ENCODE data around the gene VAMP8. TPM values are rescaled to one million over a fixed set of nuclear protein-coding genes. Genes with fewer than 3 reads are reported as not detected.

VAMP8 gene
- total and polyA plus RNA-seq, 2 of the 8 experiments (the other 6 are each of a cell fraction or from before 2014, with no cell fraction given): 34.4 to 69.7 TPM

DNA sequence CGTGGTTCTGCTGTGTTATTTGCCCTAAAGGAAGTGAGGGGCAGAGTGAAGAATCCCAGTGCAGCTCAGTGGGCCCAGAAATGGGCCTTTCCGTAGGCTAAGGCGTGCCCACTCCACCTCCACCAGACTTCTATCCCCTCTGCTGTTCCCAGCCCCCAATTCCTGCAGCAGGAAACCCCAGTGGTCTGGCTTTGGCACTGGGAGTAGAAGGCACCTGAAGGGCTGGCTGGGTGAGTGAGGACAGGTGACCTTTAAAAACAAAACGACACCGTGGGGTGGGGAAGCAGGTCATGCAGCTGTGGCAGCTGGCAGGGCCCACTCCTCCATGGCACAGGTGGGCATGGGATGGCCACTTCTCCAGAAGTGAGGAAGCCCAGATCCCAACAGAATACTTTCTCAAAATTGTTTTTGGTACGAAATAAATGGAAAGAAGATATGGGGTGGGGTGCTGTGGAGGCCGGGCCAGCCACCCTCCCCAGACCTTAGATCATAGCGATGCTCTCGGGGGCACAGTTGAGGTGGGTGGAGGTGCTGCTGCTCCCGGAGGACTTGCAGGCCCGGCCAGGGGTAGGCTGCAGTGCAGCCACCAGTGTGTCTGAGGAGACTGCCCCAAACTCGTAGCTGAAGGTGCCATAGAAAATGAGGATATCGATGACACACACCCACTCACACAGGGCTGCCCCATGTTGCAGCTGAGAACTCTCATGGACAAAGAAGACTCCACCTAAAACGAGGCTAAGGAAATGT lies 21.4 kb downstream of the VAMP8 start:
- Histone ChIP-seq H3K23ac (ENCODE audit: insufficient read length) (no peak overlapping the region), H3K27me3 (replicated peaks in 1 of 4; ENCODE audit: control insufficient read depth in 3 of 4, extremely low read depth in 1 of 4, insufficient read depth in 3 of 4, low read length in 3 of 4) (no peaks in the 10 kb centered on the region), H4K5ac (ENCODE audit: insufficient read length, low read depth, low read length) (no peak overlapping the region), H3K79me2 (ENCODE audit: control insufficient read depth in 1 of 2, insufficient read depth in 2 of 2, low read length in 2 of 2) (peaks cover 0 to 18% of the 10 kb centered on the region in 2 experiments; a peak in 2 of 4 replicates), H3K4me3 (ENCODE audit: extremely low read depth in 1 of 4, insufficient read depth in 2 of 4, low read depth in 3 of 4, low read length in 4 of 4) (no peak overlapping the region), H3K36me3 (ENCODE audit: control insufficient read depth in 2 of 4, insufficient read depth in 4 of 4, low read length in 3 of 4) (peaks cover 4 to 21% (median 7%) of the 10 kb centered on the region in 4 experiments; a peak in 4 of 8 replicates), H3K23me2 (ENCODE audit: low read depth, low read length) (peaks cover 25% of the 10 kb centered on the region), H2AK5ac (ENCODE audit: low read depth, low read length) (no peak overlapping the region), H3K4ac (replicated peaks; ENCODE audit: insufficient read length, low read depth, low read length) (no peak overlapping the region), H3K9me3 (ENCODE audit: insufficient read depth in 2 of 2, low read depth in 1 of 2, low read length in 1 of 2) (no peaks in the 10 kb centered on the region), H3K27ac (ENCODE audit: low read depth, low read length) (no peak overlapping the region), H4K91ac (replicated peaks; ENCODE audit: insufficient read length, low read length) (no peak overlapping the region), H3K4me1 (replicated peaks in 1 of 4; ENCODE audit: control insufficient read depth in 3 of 4, insufficient read depth in 4 of 4, low read length in 3 of 4) (peaks cover 0 to 16% (median 5%) of the 10 kb centered on the region in 4 experiments; a peak in 6 of 7 replicates), H3K14ac (ENCODE audit: insufficient read length) (no peak overlapping the region), H2BK20ac (ENCODE audit: low read length) (no peak overlapping the region), H2BK15ac (ENCODE audit: low read length) (no peak overlapping the region), H3K9ac (replicated peaks in 1 of 4; ENCODE audit: extremely low read depth in 1 of 4, low read depth in 3 of 4, low read length in 3 of 4) (no peak overlapping the region; a peak in 1 of 7 replicates), H4K8ac (ENCODE audit: extremely low read depth, insufficient read depth, low read length) (no peak overlapping the region; the same call in 1 of the 2 replicates), H3K79me1 (ENCODE audit: low read depth, low read length) (peaks cover 6% of the 10 kb centered on the region; the same call in 1 of the 2 replicates), H2AFZ (ENCODE audit: low read length) (no peak overlapping the region), H2BK120ac (replicated peaks; ENCODE audit: low read depth, low read length) (no peak overlapping the region), H3K56ac (replicated peaks; ENCODE audit: insufficient read length, low read depth, low read length) (no peak overlapping the region), H2BK5ac (ENCODE audit: low read depth, low read length) (no peak overlapping the region), H3K18ac (ENCODE audit: extremely low read depth, low read length) (no peak overlapping the region), H3K4me2 (ENCODE audit: insufficient read depth in 1 of 2, low read depth in 2 of 2, low read length in 2 of 2) (no peak overlapping the region), H4K20me1 (replicated peaks in 1 of 2; ENCODE audit: control insufficient read depth in 1 of 2, insufficient read depth in 2 of 2, low read length in 2 of 2) (peaks cover 2 to 9% of the 10 kb centered on the region in 2 experiments), H2BK12ac (ENCODE audit: low read depth, low read length) (no peak overlapping the region)
- CTCF ChIA-PET (ENCODE audit: partially characterized antibody): interaction anchor here (0.6 to 1.4 kb wide), 2 partner anchors 14 to 639 kb away, joined by 3 to 5 read pairs; partner anchors contain the start of gene VAMP5
- no peak for DNase-seq (ENCODE audit: low read depth in 1 of 2, low spot score in 2 of 2)
- POLR2A ChIA-PET (ENCODE audit: partially characterized antibody): interaction anchor here (0.9 to 1.9 kb wide), 7 partner anchors 9 to 60 kb away, joined by 3 to 7 read pairs (median 3); partner anchors contain the start of gene MAT2A
- FAIRE-seq: no peak
- 94% methylated on average over 14 of the region's 14 CpGs; no CpG with 5 or more reads in 1 of the 2 experiments for WGBS, 2 experiments (ENCODE audit: extremely low coverage in 1 of 2, insufficient coverage in 1 of 2, insufficient read length in 1 of 2, insufficient replicate concordance in 2 of 2, low coverage in 1 of 2, low lambda C conversion rate in 2 of 2, missing lambda C conversion rate in 1 of 2)
- no peak for TF ChIP-seq CBX8 (IDR thresholded peaks at IDR 0.05; ENCODE audit: borderline replicate concordance, low read depth, low read length)
- no peak for TF ChIP-seq SP2 (IDR thresholded peaks at IDR 0.05; ENCODE audit: low read length)
- TF ChIP-seq JUN (IDR thresholded peaks at IDR 0.05; ENCODE audit: low read depth, low read length): no peak
- TF ChIP-seq ZNF274 (IDR thresholded peaks at IDR 0.05; ENCODE audit: borderline replicate concordance, extremely low read depth, low read length): no peak
- TF ChIP-seq TAF1 (IDR thresholded peaks at IDR 0.05; ENCODE audit: low read depth, low read length): no peak
- TF ChIP-seq, protein P1, sequence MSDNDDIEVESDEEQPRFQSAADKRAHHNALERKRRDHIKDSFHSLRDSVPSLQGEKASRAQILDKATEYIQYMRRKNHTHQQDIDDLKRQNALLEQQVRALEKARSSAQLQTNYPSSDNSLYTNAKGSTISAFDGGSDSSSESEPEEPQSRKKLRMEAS (IDR thresholded peaks at IDR 0.05): no peak
- no peak for TF ChIP-seq BRCA1 (IDR thresholded peaks at IDR 0.05; ENCODE audit: low read depth, low read length)
- TF ChIP-seq, protein P2, sequence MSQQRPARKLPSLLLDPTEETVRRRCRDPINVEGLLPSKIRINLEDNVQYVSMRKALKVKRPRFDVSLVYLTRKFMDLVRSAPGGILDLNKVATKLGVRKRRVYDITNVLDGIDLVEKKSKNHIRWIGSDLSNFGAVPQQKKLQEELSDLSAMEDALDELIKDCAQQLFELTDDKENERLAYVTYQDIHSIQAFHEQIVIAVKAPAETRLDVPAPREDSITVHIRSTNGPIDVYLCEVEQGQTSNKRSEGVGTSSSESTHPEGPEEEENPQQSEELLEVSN (IDR thresholded peaks at IDR 0.05): no peak
- TF ChIP-seq FOSL1 (IDR thresholded peaks at IDR 0.05; ENCODE audit: insufficient read depth, low read depth, low read length): no peak
- no peak for TF ChIP-seq HDAC6 (IDR thresholded peaks at IDR 0.05; ENCODE audit: low read depth, low read length)
- no peak for TF ChIP-seq SP4 (IDR thresholded peaks at IDR 0.05; ENCODE audit: low read length)
- TF ChIP-seq ASH2L (IDR thresholded peaks at IDR 0.05; ENCODE audit: low read length): no peak

Data from H1 (cell line).